ENCODE measurements around the gene CABCOCO1. TPM values are rescaled to one million over a fixed set of nuclear protein-coding genes. Genes with fewer than 3 reads are reported as not detected.

The CABCOCO1 gene
- total and polyA plus RNA-seq, 10 of the 15 experiments (the other 5 are each of a cell fraction or from before 2014, with no cell fraction given) = not detected

GRCh38 chr10:61780732-61781131 is 118.0 kb downstream of the CABCOCO1 start:
- DNase-seq (ENCODE audit: low read depth, low spot score) (no peak), ATAC-seq (no peak), FAIRE-seq (no peak)
- Histone ChIP-seq H2AFZ (ENCODE audit: control insufficient read depth, low read depth, low read length) (no peak overlapping the region), H3K9ac (ENCODE audit: control insufficient read depth, insufficient read depth, low read length) (no peak overlapping the region), H3K27ac (ENCODE audit: control insufficient read depth, insufficient read depth) (no peak overlapping the region), H3K36me3 (ENCODE audit: control insufficient read depth in 2 of 2, insufficient read depth in 2 of 2, low read length in 1 of 2) (no peaks in the 10 kb centered on the region), H4K20me1 (ENCODE audit: control insufficient read depth, insufficient read depth) (no peaks in the 10 kb centered on the region), H3K9me3 (replicated peaks; ENCODE audit: control insufficient read depth, insufficient read depth, low read length) (no peaks in the 10 kb centered on the region), H3K4me2 (ENCODE audit: control insufficient read depth, insufficient read depth) (no peak overlapping the region), H3K27me3 (replicated peaks in 1 of 2; ENCODE audit: control insufficient read depth in 2 of 2, insufficient read depth in 2 of 2, low read length in 1 of 2) (no peaks in the 10 kb centered on the region), H3K79me2 (ENCODE audit: control insufficient read depth, insufficient read depth, low read length) (no peaks in the 10 kb centered on the region), H3K4me3 (no peak overlapping the region), H3K4me1 (ENCODE audit: control insufficient read depth, insufficient read depth, low read length) (no peaks in the 10 kb centered on the region)
- intact Hi-C loops (cut with micrococcal nuclease; ENCODE audit: unreplicated experiment) = no loop called here
- ChIA-PET SMC1A (ENCODE audit: uncharacterized antibody, unreplicated experiment) (no interaction called here), RAD21 (ENCODE audit: unreplicated experiment) (no interaction called here), POLR2A (no interaction called here), CTCF (interaction anchor here (0.8 kb wide), 1 partner anchor 31 kb away, joined by 4 read pairs; no protein-coding TSS in a partner anchor)
- BruUV-seq (replicated peaks) = no TSS peak
- in situ Hi-C loops (cut with MboI) = no loop called here
- no peak for TF ChIP-seq CHD1 (IDR thresholded peaks at IDR 0.05; ENCODE audit: low read depth, low read length)
- no peak for TF ChIP-seq JUND (IDR thresholded peaks at IDR 0.05; ENCODE audit: low read depth, low read length)
- TF ChIP-seq ELK1 (IDR thresholded peaks at IDR 0.05; ENCODE audit: low read depth, low read length) = no peak
- no peak for TF ChIP-seq YY1 (IDR thresholded peaks at IDR 0.05; ENCODE audit: low read depth, low read length)
- TF ChIP-seq BCL3 (IDR thresholded peaks at IDR 0.05; ENCODE audit: borderline replicate concordance, insufficient read depth, low read depth, low read length, poor library complexity, severe bottlenecking) = no peak
- TF ChIP-seq USF2 (IDR thresholded peaks at IDR 0.05; ENCODE audit: borderline replicate concordance, low read depth, low read length) = no peak
- TF ChIP-seq RELB (IDR thresholded peaks at IDR 0.05; ENCODE audit: low read depth) = no peak
- no peak for TF ChIP-seq ZBTB11 (CRISPR knock-in tag; IDR thresholded peaks at IDR 0.05)
- TF ChIP-seq PAX5 (IDR thresholded peaks at IDR 0.05; ENCODE audit: borderline replicate concordance, low read depth, low read length) = no peak
- TF ChIP-seq NR2C2 (IDR thresholded peaks at IDR 0.05; ENCODE audit: borderline replicate concordance, control insufficient read depth, insufficient read length, low read depth) = no peak
- TF ChIP-seq PBX3 (IDR thresholded peaks at IDR 0.05; ENCODE audit: insufficient replicate concordance, low read depth, low read length) = no peak
- TF ChIP-seq ZSCAN29 (IDR thresholded peaks at IDR 0.05) = no peak
